DND-41 (cell line): ENCODE data around the gene REM1.
"Not testable (repeated sequence)": the region's sequence is repeated elsewhere in the genome, so short reads cannot be mapped to it uniquely, and the experiment has no call there.

Experiments used
- EZH2 ChIP-seq: IDR thresholded peaks from 3 replicates; pipeline ENCODE4 v1.6.1; 2012; ENCODE audit warnings: borderline replicate concordance, low read depth, mild to moderate bottlenecking, moderate library complexity, low read length, inconsistent platforms; ENCODE audit not compliant: severe bottlenecking
- TF ChIP-seq, protein P1 (sequence below): IDR thresholded peaks from 2 replicates; pipeline ENCODE4 v1.5.1; 2012; ENCODE audit warnings: borderline replicate concordance, low read length, moderate library complexity, mild to moderate bottlenecking; ENCODE audit not compliant: poor library complexity, severe bottlenecking; ENCODE audit errors: extremely low read depth

DNA sequence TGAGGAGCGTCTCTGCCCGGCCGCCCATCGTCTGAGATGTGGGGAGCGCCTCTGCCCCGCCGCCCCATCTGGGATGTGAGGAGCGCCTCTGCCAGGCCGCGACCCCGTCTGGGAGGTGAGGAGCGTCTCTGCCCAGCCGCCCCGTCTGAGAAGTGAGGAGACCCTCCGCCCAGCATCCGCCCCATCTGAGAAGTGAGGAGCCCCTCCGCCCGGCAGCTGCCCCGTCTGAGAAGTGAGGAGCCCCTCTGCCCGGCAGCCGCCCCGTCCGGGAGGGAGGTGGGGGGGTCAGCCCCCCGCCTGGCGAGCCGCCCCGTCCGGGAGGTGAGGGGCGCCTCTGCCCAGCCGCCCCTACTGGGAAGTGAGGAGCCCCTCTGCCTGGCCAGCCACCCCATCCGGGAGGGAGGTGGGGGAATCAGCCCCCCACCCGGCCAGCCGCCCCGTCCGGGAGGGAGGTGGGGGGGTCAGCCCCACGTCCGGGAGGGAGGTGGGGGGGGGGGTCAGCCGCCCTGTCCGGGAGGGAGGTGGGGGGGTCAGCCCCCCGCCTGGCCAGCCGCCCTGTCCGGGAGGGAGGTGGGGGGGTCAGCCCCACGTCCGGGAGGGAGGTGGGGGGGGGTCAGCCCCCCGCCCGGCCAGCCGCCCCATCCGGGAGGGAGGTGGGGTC, 48.1 kb upstream of the REM1 start:
- TF ChIP-seq, protein P1, sequence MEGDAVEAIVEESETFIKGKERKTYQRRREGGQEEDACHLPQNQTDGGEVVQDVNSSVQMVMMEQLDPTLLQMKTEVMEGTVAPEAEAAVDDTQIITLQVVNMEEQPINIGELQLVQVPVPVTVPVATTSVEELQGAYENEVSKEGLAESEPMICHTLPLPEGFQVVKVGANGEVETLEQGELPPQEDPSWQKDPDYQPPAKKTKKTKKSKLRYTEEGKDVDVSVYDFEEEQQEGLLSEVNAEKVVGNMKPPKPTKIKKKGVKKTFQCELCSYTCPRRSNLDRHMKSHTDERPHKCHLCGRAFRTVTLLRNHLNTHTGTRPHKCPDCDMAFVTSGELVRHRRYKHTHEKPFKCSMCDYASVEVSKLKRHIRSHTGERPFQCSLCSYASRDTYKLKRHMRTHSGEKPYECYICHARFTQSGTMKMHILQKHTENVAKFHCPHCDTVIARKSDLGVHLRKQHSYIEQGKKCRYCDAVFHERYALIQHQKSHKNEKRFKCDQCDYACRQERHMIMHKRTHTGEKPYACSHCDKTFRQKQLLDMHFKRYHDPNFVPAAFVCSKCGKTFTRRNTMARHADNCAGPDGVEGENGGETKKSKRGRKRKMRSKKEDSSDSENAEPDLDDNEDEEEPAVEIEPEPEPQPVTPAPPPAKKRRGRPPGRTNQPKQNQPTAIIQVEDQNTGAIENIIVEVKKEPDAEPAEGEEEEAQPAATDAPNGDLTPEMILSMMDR, result not testable (repeated sequence)
- TF ChIP-seq EZH2, result not testable (repeated sequence)
